GDM1 (cell line): ENCODE results near the gene TAF15.

ENCODE experiments used
- DNase-seq: peaks from one replicate; lab custom pipeline; 2025; lab: John Stamatoyannopoulos, UW

The TAF15 gene

DNA sequence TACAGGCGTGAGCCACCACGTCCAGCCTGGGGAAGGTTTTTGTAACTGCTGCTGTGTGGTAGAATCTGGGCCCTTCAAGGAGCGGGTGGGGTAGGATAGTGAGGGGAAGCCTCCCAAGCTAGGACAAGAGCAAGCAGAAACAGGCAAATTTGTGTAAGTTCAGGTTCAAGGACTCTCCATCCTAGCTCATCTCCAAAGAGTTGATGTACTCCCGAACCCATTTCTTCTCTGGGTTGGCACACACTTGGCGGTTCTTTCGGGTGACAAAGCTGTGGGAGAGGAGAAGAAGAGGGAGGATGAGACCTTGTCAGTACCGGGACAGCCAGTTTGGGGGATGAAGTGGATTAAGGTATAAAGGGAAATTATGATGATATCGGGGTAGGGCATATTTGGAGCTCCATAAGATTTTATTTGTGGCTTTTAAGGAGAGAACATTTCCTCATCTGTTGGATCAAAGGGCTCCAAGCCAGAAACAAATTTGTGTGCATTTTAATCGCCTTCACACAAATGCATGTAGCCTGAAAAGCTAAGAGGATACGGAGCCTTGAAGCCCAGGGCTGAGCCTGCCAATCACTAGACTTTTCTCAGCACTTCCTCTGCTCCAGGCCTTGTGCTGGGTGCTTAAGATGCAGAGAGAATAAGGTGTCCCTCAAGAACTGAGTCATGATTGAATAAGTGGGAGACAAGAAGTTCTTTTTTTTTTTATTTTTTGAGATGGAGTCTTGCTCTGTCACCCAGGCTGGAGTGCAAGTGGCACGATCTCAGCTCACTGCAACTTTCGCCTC, 63.1 kb downstream of the TAF15 start:
- no peak for DNase-seq

DNA sequence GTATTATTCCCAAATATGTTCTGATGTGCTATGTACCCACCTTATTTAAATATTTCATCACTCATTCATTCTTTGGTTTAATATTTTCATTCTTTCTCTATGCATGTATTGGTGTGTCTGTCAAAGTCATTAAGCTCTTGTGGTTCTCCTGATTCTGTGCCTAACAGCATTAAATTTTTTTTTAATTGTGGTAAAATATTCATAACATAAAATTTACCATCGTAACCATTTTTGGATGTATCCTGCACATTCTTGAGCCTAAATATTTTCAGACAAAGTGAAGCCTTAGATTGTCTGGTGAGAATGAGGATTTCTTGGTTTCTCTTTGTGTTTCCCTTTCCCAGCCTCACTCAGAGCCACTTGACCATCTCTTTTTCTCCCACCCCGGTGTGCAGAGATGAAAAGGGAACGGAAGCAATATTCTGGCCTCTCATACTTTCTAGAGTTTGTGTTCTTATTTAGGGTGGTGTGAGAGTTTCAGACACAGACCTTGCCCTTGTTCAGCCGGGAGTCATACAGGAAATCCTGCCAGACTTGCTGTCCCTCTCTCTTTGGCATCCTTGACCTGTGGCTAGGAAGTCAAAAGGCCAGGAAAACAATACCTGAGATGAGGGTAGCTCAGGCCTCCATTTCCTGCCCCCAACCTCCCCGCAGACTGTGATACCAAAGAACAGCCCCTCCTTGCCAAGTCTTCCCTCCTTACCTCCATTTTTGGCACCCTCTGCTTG, 66.0 kb downstream of the TAF15 start:
- DNase-seq = no peak

DNA sequence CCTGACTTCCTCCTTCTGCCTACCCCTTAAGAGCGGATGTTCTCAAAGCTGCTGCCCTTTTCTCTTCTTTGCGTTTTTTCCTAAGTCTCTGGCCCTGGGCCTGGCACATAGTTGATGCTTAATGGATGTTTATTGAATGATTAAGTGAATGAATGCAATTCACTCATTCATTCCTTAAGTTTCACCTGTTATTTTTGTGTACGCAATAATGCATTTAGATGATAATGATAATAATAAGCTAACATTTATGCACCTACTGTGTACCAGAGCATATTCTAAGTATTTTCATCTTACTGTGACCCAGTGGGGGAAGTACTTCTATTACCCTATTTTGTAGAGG, 66.5 kb downstream of the TAF15 start:
- no peak for DNase-seq

GRCh38 chr17:35876534-35876933, 67.2 kb downstream of the TAF15 start:
- DNase-seq = no peak

GRCh38 chr17:35877345-35878029, 68.2 kb downstream of the TAF15 start:
- DNase-seq = no peak

DNA sequence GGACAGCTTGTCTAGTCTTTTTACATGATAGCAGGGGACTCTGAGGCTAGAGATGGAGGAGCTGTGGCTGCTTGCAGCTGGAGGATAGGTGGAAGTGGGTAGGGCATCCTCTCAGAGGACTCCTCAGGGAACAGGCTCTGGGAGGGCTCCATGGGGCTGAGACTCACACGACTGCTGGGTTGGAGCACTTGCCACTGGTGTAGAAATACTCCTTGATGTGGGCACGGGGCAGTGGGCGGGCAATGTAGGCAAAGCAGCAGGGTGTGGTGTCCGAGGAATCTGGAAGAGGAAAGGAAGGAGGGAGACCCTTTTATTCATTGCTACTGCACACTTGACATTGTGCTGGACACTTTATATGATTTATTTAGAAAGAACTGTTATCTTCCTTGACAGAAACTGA, 69.1 kb downstream of the TAF15 start:
- DNase-seq = no peak

GRCh38 chr17:35879773-35880654, 70.7 kb downstream of the TAF15 start, which contains the start of gene CCL5:
Gene CCL5, minus strand, starts transcription at chr17:35880360.
- no peak for DNase-seq

- no peak for DNase-seq
Observed at GRCh38 chr17:35889241-35889640, 80.0 kb downstream of the TAF15 start.

GRCh38 chr17:35889818-35890773, 80.8 kb downstream of the TAF15 start:
- no peak for DNase-seq

GRCh38 chr17:35890774-35891155, 81.5 kb downstream of the TAF15 start:
- DNase-seq = no peak

GRCh38 chr17:35891269-35891668, 82.0 kb downstream of the TAF15 start:
- DNase-seq = no peak

DNA sequence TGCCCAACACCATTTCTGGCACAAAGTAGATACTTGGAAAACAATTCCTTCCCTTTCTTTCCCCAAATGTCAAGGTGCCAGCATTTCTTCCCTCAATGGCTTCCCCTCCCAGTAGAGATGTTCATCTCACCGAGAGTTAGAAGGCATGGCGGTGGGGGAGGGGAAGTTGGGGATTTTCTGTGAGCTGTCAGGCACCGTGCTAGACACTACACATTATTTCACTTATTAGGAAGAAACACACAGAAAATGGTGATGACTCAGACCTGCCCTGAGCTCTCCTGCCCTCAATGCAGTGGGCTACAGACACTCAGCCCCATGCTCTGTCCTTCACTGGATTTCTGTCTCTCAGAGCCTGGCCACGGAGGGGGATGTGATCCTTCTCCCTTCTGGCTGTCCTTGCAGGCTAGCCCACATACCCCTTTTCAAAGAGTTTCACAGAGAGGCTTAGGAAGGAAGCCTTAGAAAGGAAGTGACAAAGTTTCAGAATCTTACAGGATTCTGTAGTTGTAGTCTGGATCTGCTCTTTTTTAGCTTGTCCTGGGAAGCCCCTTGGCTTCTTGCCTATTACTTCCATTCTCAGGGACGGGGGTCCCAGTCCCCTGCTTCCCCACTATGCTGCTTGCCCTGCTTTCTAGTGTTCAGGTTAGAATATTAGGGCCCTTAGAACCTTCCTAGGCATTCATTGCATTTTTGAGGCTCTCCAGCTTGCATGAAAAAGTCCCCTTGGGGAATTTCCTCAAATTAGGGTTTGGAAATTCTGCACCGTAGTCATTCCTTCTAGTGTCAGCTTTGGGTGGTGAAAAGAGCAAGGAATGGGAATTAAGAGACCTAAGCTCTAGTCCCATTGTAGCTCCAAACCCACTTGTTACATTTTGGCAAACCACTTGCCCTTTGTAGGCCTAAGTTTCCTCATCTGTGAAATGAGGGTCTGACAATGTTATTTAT, 83.1 kb downstream of the TAF15 start:
- peak; percentile 13 for DNase-seq

DNA sequence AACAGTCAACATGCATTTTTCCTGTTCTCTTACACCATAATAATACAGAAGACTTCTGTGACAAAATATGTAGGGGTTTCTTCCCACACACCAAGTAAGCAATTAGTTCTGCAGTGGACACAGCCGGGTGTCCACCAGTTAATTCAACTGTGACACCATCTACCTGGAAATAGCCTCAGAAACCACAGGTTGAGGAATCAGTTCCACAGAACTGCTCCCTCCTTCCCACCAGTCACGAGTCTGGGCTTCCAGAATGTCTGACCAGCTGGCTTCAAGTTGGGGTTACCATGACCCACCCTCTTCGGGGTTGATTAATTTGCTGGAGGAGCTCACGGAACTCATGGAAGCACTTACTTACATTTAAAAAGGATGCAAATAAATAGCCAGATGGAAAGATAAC, 84.5 kb downstream of the TAF15 start:
- DNase-seq = no peak

DNA sequence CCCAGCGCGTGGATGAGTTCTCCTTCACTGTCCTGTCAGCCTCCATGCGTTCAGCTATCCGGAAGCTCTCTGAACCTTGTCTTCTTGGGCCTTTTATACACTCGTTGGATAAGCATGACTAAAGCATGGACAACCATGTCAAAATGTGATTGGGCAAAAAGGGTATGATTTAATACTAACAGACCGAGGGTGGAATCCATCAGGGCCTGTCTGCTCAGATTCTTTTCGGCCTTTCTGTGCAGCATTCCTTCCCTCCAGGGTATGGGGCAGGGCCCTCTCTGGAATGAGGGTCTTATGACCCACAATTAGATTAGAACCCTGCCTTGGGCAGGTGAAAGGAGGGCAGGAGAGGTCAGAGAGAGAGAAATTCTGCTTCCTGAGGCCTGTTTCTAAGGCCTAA, 84.9 kb downstream of the TAF15 start:
- no peak for DNase-seq

DNA sequence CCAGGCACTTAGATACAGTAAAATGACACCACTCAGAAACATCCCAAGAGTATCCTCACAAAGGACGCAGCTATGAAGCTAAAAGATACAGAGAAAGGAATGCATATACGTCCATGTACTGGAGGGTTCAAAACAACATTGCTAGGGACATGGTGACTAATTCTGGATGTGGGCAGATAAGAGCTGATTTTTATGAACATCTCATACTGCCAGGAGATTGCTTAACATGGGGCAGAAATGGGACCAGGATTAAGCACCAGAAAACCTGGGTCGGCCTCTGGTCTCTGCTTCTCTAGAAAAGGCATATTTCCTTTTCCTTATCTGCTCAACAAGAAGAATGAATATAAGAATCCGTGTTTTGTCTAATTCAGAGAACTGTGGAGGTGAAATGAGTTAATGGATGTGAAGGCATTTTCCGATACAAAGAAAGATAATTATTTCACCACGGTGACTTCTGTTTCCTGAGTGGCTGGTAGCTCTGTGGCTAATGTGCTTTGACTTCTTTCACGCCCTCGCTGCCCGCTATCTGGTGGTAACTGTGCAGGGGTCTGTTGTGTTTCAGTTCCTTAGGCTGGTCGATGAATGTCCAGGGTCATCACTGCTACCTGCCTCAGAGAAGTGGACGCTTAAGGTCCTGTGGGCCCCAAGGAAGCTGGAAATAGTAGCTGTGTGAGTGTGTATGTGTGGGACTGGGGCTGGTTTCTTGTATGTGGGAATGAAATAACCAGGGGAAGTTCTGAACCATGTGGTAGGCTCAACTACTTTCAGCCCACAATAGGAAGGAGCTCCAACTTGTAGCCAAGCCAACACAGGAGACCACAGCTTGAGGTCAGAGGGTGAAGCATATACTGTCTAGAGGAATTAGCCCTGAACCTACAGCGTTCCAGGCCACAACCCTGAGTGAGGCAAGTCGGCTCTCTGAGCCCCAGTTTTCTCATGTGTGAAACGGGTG, 86.6 kb downstream of the TAF15 start:
- peak; percentile 87 for DNase-seq
